GM23338 (cell line): Measurements from ENCODE around the gene PPP1R9A. TPM values are rescaled to one million over a fixed set of nuclear protein-coding genes. Genes with fewer than 3 reads are reported as not detected.

Experiments used
- ATAC-seq: fragments of 200-7000 bp; cut with Tn5 transposase; 3 replicates; pipeline ENCODE4 v1.9.1; 2020
- DNase-seq: peaks from one replicate; pipeline ENCODE4 v3.0.0-alpha.2; 2015; ENCODE audit warnings: low spot score
- H2AFZ ChIP-seq: fragments of 200-600 bp; sonication (generic); 2 replicates; pipeline ENCODE4 v1.8.0; 2016; ENCODE audit warnings: antibody characterized with exemption, mild to moderate bottlenecking, moderate library complexity
- H3F3A ChIP-seq: fragments of 200-600 bp; sonication (generic); replicated peaks from 2 replicates; pipeline ENCODE4 v1.8.0; 2017; ENCODE audit warnings: antibody characterized with exemption, mixed run types, low read depth
- H3K27ac ChIP-seq: fragments of 200-600 bp; sonication (generic); 2 replicates; pipeline ENCODE4 v1.6.1; 2016; ENCODE audit warnings: low read depth
- H3K27me3 ChIP-seq: fragments of 200-600 bp; sonication (generic); 2 replicates; pipeline ENCODE4 v1.8.0; 2016; ENCODE audit warnings: mild to moderate bottlenecking, mixed run types, moderate library complexity; ENCODE audit not compliant: insufficient read depth
- H3K36me3 ChIP-seq: fragments of 200-600 bp; sonication (generic); 2 replicates; pipeline ENCODE4 v1.8.0; 2016; ENCODE audit warnings: mild to moderate bottlenecking; ENCODE audit not compliant: insufficient read depth
- H3K4me1 ChIP-seq: fragments of 200-600 bp; sonication (generic); 2 replicates; pipeline ENCODE4 v1.8.0; 2016; ENCODE audit warnings: mild to moderate bottlenecking, moderate library complexity; ENCODE audit not compliant: insufficient read depth
- H3K4me2 ChIP-seq: fragments of 200-600 bp; sonication (generic); 2 replicates; pipeline ENCODE4 v1.7.1; 2017; ENCODE audit warnings: mixed run types
- H3K4me3 ChIP-seq: fragments of 200-600 bp; sonication (generic); 2 replicates; pipeline ENCODE4 v1.6.1; 2016; ENCODE audit warnings: mixed run types
- H3K79me2 ChIP-seq: fragments of 200-600 bp; sonication (generic); replicated peaks from 2 replicates; pipeline ENCODE4 v1.8.0; 2017; ENCODE audit warnings: mild to moderate bottlenecking; ENCODE audit not compliant: insufficient read depth
- H3K9me2 ChIP-seq: fragments of 200-600 bp; sonication (generic); 2 replicates; pipeline ENCODE4 v1.8.0; 2017; ENCODE audit not compliant: insufficient read depth
- H4K20me1 ChIP-seq: fragments of 200-600 bp; sonication (generic); replicated peaks from 2 replicates; pipeline ENCODE4 v1.8.0; 2017; ENCODE audit warnings: mild to moderate bottlenecking; ENCODE audit not compliant: insufficient read depth
- H3K27ac Mint-ChIP-seq: 2 replicates; pipeline ENCODE4 v1.8.0; 2020; ENCODE audit warnings: inconsistent platforms, mild to moderate bottlenecking, moderate library complexity, mixed read lengths
- H3K27me3 Mint-ChIP-seq: 3 replicates; pipeline ENCODE4 v1.8.0; 2022; ENCODE audit warnings: low read depth, mild to moderate bottlenecking, moderate library complexity, mixed read lengths, inconsistent platforms; ENCODE audit not compliant: insufficient read depth, poor library complexity
- H3K36me3 Mint-ChIP-seq: 3 replicates; pipeline ENCODE4 v1.8.0; 2021; ENCODE audit warnings: low read depth, mild to moderate bottlenecking, inconsistent platforms, moderate library complexity, mixed read lengths
- H3K4me1 Mint-ChIP-seq: 3 replicates; pipeline ENCODE4 v1.8.0; 2020; ENCODE audit warnings: mild to moderate bottlenecking, inconsistent platforms, mixed read lengths
- H3K4me3 Mint-ChIP-seq: 3 replicates; pipeline ENCODE4 v1.8.0; 2021; ENCODE audit warnings: moderate library complexity, mild to moderate bottlenecking, inconsistent platforms, mixed read lengths
- H3K9me3 Mint-ChIP-seq: 3 replicates; pipeline ENCODE4 v1.8.0; 2020; ENCODE audit warnings: moderate library complexity, mild to moderate bottlenecking, inconsistent platforms, mixed read lengths
- CREB1 ChIP-seq: fragments of 250-450 bp; sonication (Bioruptor Pico); IDR thresholded peaks from 2 replicates; pipeline ENCODE4 v1.5.0; 2020; ENCODE audit warnings: low read depth, mild to moderate bottlenecking, moderate library complexity
- EZH2 ChIP-seq: fragments of 200-600 bp; sonication (generic); IDR thresholded peaks from one replicate; pipeline ENCODE4 v1.8.0; 2017; ENCODE audit warnings: antibody characterized with exemption, mild to moderate bottlenecking, low read depth; ENCODE audit not compliant: unreplicated experiment
- EZH2phosphoT487 ChIP-seq: fragments of 200-600 bp; sonication (generic); IDR thresholded peaks from one replicate; pipeline ENCODE4 v1.8.1; 2018; ENCODE audit warnings: antibody characterized with exemption; ENCODE audit not compliant: unreplicated experiment
- JUNB ChIP-seq: IDR thresholded peaks from one replicate; pipeline ENCODE4 v1.6.1; 2016; ENCODE audit warnings: antibody characterized with exemption; ENCODE audit not compliant: unreplicated experiment
- NANOG ChIP-seq: IDR thresholded peaks from 2 replicates; pipeline ENCODE4 v1.6.1; 2016; ENCODE audit warnings: antibody characterized with exemption, borderline replicate concordance
- POLR2AphosphoS5 ChIP-seq: IDR thresholded peaks from 2 replicates; pipeline ENCODE4 v1.6.1; 2016; ENCODE audit warnings: antibody characterized with exemption, low read depth
- STAT1 ChIP-seq: IDR thresholded peaks from one replicate; pipeline ENCODE4 v1.6.1; 2016; ENCODE audit warnings: antibody characterized with exemption; ENCODE audit not compliant: unreplicated experiment
- ZNF114 ChIP-seq: fragments of 250-450 bp; sonication (Bioruptor Pico); IDR thresholded peaks from 2 replicates; pipeline ENCODE4 v1.5.0; 2020; ENCODE audit warnings: mild to moderate bottlenecking, moderate library complexity
- ZNF331 ChIP-seq: fragments of 250-450 bp; sonication (Bioruptor Pico); IDR thresholded peaks from 2 replicates; pipeline ENCODE4 v1.5.0; 2020; ENCODE audit warnings: low read depth, mild to moderate bottlenecking, moderate library complexity
- ZNF462 ChIP-seq: fragments of 250-450 bp; sonication (Bioruptor Pico); IDR thresholded peaks from 2 replicates; pipeline ENCODE4 v1.5.0; 2020; ENCODE audit warnings: mild to moderate bottlenecking, moderate library complexity
- polyA plus RNA-seq: library from polyadenylated mRNA; unstranded; fragments of >200 nt; fragmentation: Nextera tagmentation; extraction: Ambion mirVana; gene quantifications from 2 replicates; pipeline ENCODE4 v1.2.1, GENCODE V29; 2016
- total RNA-seq: library from RNA; depleted of rRNA; stranded (reverse); fragments of >200 nt; shearing (Covaris generic); gene quantifications from 2 replicates; pipeline ENCODE4 v1.2.3, GENCODE V29; 2014

PPP1R9A gene
- total and polyA plus RNA-seq, 2 experiments from 2014 or later: 10.6 to 31.8 TPM

GRCh38 chr7:95106401-95106800 lies 199.0 kb downstream of the PPP1R9A start (continued):
- TF ChIP-seq POLR2AphosphoS5 (no peak), JUNB (no peak), EZH2phosphoT487 (no peak), EZH2 (no peak), ZNF331 (no peak), STAT1 (no peak), NANOG (no peak), ZNF114 (CRISPR knock-in tag) (no peak)

GRCh38 chr7:95110707-95111106 lies 203.3 kb downstream of the PPP1R9A start:
- no peak for TF ChIP-seq POLR2AphosphoS5
- no peak for TF ChIP-seq ZNF462 (CRISPR knock-in tag)
- no peak for TF ChIP-seq ZNF331
- no peak for TF ChIP-seq JUNB
- TF ChIP-seq EZH2phosphoT487: no peak
- TF ChIP-seq CREB1 (CRISPR knock-in tag): no peak
- peaks cover 2% of the 10 kb centered on the region; the same call in 1 of the 3 replicates for H3K4me1 Mint-ChIP-seq
- Histone ChIP-seq H4K20me1 (no peaks in the 10 kb centered on the region), H3K36me3 (no peaks in the 10 kb centered on the region), H3K27me3 (no peaks in the 10 kb centered on the region), H3K9me2 (no peaks in the 10 kb centered on the region), H3F3A (no peaks in the 10 kb centered on the region), H2AFZ (no peak overlapping the region), H3K27ac (no peak overlapping the region), H3K4me2 (no peak overlapping the region), H3K4me1 (no peaks in the 10 kb centered on the region), H3K4me3 (no peak overlapping the region), H3K79me2 (no peaks in the 10 kb centered on the region; the same call in 1 of the 2 replicates)
- ATAC-seq (no peak), DNase-seq (no peak)
- no peaks in the 10 kb centered on the region for H3K36me3 Mint-ChIP-seq
- no peaks in the 10 kb centered on the region for H3K27me3 Mint-ChIP-seq
- no peak overlapping the region for H3K4me3 Mint-ChIP-seq
- no peaks in the 10 kb centered on the region for H3K9me3 Mint-ChIP-seq
- no peak overlapping the region for H3K27ac Mint-ChIP-seq
